ENCODE results near the gene SPON1. TPM values are rescaled to one million over a fixed set of nuclear protein-coding genes. Genes with fewer than 3 reads are reported as not detected.

The SPON1 gene
- total and polyA plus RNA-seq, 2 donors (not counting 1 experiment from before 2014, with no cell fraction given): 0.30 TPM; not detected in 1

DNA sequence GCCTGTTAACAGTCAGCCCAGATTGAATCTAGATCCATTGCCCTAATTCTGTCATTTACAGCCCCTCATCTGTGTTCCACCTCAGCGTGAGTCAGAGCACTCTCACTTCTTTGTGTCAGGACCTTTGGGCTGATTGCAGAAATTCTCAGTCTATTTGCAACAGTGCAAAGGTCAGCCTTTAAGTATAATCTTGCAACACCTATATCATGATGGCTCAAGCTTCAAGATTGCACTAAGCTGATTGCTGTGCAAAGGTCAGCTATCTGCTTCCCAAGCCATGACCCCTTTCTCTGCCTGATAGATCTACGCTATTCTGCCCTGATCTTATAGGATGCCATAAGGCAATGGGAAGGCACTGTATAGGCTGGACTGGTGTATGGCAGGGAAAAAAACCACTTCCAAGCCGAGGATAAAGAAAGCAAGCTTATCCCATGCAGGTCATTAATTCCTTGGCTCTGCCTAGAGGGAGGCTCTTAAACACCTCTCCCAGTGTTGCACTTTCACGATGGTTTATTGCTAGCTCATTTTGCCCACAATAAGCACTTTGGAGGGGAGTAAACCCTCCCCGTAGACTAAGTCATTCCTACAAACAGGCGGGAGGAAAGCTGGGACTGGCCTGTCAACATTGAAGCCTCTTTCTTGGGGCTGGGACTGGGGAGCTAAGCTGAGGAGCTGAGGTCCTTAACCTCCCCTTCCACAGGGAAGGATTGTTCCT, 295.9 kb downstream of the SPON1 start:
- H3K4me3 Mint-ChIP-seq: no peak overlapping the region
- DNase-seq: no peak
- H3K4me1 Mint-ChIP-seq: no peaks in the 10 kb centered on the region
- no peak overlapping the region for H3K9ac ChIP-seq (ENCODE audit: low read length)
- no peaks in the 10 kb centered on the region for H3K4me1 ChIP-seq (ENCODE audit: control insufficient read depth in 2 of 2, insufficient read depth in 2 of 2, low read length in 2 of 2)
- H3K4me2 ChIP-seq (replicated peaks; ENCODE audit: low read depth, low read length, poor library complexity, severe bottlenecking): no peak overlapping the region
- H3K4me3 ChIP-seq (ENCODE audit: control extremely low read depth in 1 of 5, extremely low read depth in 1 of 5, insufficient read depth in 1 of 5, low read depth in 2 of 5, low read length in 4 of 5): no peak overlapping the region
- no peaks in the 10 kb centered on the region for H3K79me2 ChIP-seq (ENCODE audit: control insufficient read depth, insufficient read depth, low read length)
- H3K9me3 ChIP-seq (ENCODE audit: control extremely low read depth in 1 of 3, control insufficient read depth in 2 of 3, insufficient read depth in 1 of 3, low read length in 2 of 3): no peaks in the 10 kb centered on the region
- no peak for TF ChIP-seq CTCF (IDR thresholded peaks at IDR 0.05)
- no peak for TF ChIP-seq EZH2 (IDR thresholded peaks at IDR 0.05; ENCODE audit: borderline replicate concordance, insufficient read depth, low read depth, low read length, poor library complexity, severe bottlenecking)
- ChIA-PET POLR2A (interaction anchor here (0.6 kb wide), 1 partner anchor 196 kb away, joined by 5 read pairs; no protein-coding TSS in a partner anchor), CTCF (interaction anchor here (2.9 kb wide), 1 partner anchor 196 kb away, joined by 13 read pairs; no protein-coding TSS in a partner anchor)
- peaks cover 0 to 3% (median 0%) of the 10 kb centered on the region in 4 experiments for H3K27me3 ChIP-seq (replicated peaks in 1 of 4; ENCODE audit: control extremely low read depth in 1 of 4, control insufficient read depth in 3 of 4, insufficient read depth in 4 of 4, low read length in 3 of 4)
- H3K27ac ChIP-seq (ENCODE audit: low read length in 2 of 2): no peak overlapping the region
- intact Hi-C loops (cut with micrococcal nuclease): no loop called here
- ATAC-seq (ENCODE audit: low read depth): no peak
- H3K9me3 Mint-ChIP-seq (ENCODE audit: insufficient read depth): no peaks in the 10 kb centered on the region
- H3K27ac Mint-ChIP-seq: no peak overlapping the region
- no peaks in the 10 kb centered on the region for H4K20me1 ChIP-seq (ENCODE audit: control insufficient read depth, insufficient read depth, low read length, poor library complexity, severe bottlenecking)
- H2AFZ ChIP-seq (ENCODE audit: insufficient read depth, low read depth, low read length, poor library complexity, severe bottlenecking): no peak overlapping the region
- H3K27me3 Mint-ChIP-seq: peaks cover 7% of the 10 kb centered on the region
- WGBS (ENCODE audit: insufficient coverage): 78% methylated on average over 2 of the region's 6 CpGs
- no peaks in the 10 kb centered on the region for H3K36me3 ChIP-seq (replicated peaks in 1 of 2; ENCODE audit: control extremely low read depth in 1 of 2, control insufficient read depth in 1 of 2, extremely low read depth in 1 of 2, insufficient read depth in 2 of 2, low read length in 1 of 2)

DNA sequence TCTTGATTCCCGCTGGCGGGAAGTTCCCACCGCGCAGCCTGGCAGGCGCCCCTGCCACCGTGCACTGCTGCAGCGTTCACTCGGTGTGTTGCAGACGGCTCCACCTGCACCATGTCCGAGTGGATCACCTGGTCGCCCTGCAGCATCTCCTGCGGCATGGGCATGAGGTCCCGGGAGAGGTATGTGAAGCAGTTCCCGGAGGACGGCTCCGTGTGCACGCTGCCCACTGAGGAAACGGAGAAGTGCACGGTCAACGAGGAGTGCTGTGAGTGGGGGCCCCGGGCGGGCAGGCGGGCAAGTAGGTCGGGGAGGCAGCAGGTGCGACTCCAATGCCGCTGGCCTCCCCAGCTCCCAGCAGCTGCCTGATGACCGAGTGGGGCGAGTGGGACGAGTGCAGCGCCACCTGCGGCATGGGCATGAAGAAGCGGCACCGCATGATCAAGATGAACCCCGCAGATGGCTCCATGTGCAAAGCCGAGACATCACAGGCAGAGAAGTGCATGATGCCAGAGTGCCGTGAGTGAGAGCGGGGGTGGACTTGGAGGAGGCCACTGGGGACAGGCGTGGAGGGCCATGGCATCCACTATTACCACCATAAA, 296.8 kb downstream of the SPON1 start:
- Mint-ChIP-seq H3K27me3 (peaks cover 7% of the 10 kb centered on the region), H3K27ac (no peak overlapping the region), H3K9me3 (ENCODE audit: insufficient read depth) (no peaks in the 10 kb centered on the region), H3K4me1 (no peaks in the 10 kb centered on the region), H3K4me3 (no peak overlapping the region)
- WGBS (ENCODE audit: insufficient coverage): 75% methylated on average over 37 of the region's 38 CpGs
- intact Hi-C loops (cut with micrococcal nuclease): no loop called here
- H3K4me2 ChIP-seq (replicated peaks; ENCODE audit: low read depth, low read length, poor library complexity, severe bottlenecking): no peak overlapping the region
- H3K36me3 ChIP-seq (replicated peaks in 1 of 2; ENCODE audit: control extremely low read depth in 1 of 2, control insufficient read depth in 1 of 2, extremely low read depth in 1 of 2, insufficient read depth in 2 of 2, low read length in 1 of 2): no peaks in the 10 kb centered on the region
- ChIA-PET POLR2A (no interaction called here), CTCF (interaction anchor here (2.9 kb wide), 1 partner anchor 195 kb away, joined by 13 read pairs; no protein-coding TSS in a partner anchor)
- no peaks in the 10 kb centered on the region for H3K27me3 ChIP-seq (replicated peaks in 1 of 4; ENCODE audit: control extremely low read depth in 1 of 4, control insufficient read depth in 3 of 4, insufficient read depth in 4 of 4, low read length in 3 of 4)
- H3K9me3 ChIP-seq (ENCODE audit: control extremely low read depth in 1 of 3, control insufficient read depth in 2 of 3, insufficient read depth in 1 of 3, low read length in 2 of 3): no peaks in the 10 kb centered on the region
- no peak overlapping the region for H3K27ac ChIP-seq (ENCODE audit: low read length in 2 of 2)
- no peak for DNase-seq
- H3K4me1 ChIP-seq (ENCODE audit: control insufficient read depth in 2 of 2, insufficient read depth in 2 of 2, low read length in 2 of 2): no peaks in the 10 kb centered on the region
- H3K4me3 ChIP-seq (ENCODE audit: control extremely low read depth in 1 of 5, extremely low read depth in 1 of 5, insufficient read depth in 1 of 5, low read depth in 2 of 5, low read length in 4 of 5): no peak overlapping the region
- no peak overlapping the region for H2AFZ ChIP-seq (ENCODE audit: insufficient read depth, low read depth, low read length, poor library complexity, severe bottlenecking)
- ATAC-seq (ENCODE audit: low read depth): no peak
- no peak overlapping the region for H3K9ac ChIP-seq (ENCODE audit: low read length)
- no peaks in the 10 kb centered on the region for H4K20me1 ChIP-seq (ENCODE audit: control insufficient read depth, insufficient read depth, low read length, poor library complexity, severe bottlenecking)
- no peaks in the 10 kb centered on the region for H3K79me2 ChIP-seq (ENCODE audit: control insufficient read depth, insufficient read depth, low read length)
- TF ChIP-seq CTCF (IDR thresholded peaks at IDR 0.05) (no peak), EZH2 (IDR thresholded peaks at IDR 0.05; ENCODE audit: borderline replicate concordance, insufficient read depth, low read depth, low read length, poor library complexity, severe bottlenecking) (no peak)

Data from B cell (primary cell).